GM23338 (cell line): Measurements from ENCODE around the gene IGSF6.

ENCODE experiments used
- CREB1 ChIP-seq: fragments of 250-450 bp; sonication (Bioruptor Pico); IDR thresholded peaks from 2 replicates; pipeline ENCODE4 v1.5.0; 2020; ENCODE audit warnings: low read depth, mild to moderate bottlenecking, moderate library complexity
- EZH2 ChIP-seq: fragments of 200-600 bp; sonication (generic); IDR thresholded peaks from one replicate; pipeline ENCODE4 v1.8.0; 2017; ENCODE audit warnings: antibody characterized with exemption, mild to moderate bottlenecking, low read depth; ENCODE audit not compliant: unreplicated experiment
- EZH2phosphoT487 ChIP-seq: fragments of 200-600 bp; sonication (generic); IDR thresholded peaks from one replicate; pipeline ENCODE4 v1.8.1; 2018; ENCODE audit warnings: antibody characterized with exemption; ENCODE audit not compliant: unreplicated experiment
- JUNB ChIP-seq: IDR thresholded peaks from one replicate; pipeline ENCODE4 v1.6.1; 2016; ENCODE audit warnings: antibody characterized with exemption; ENCODE audit not compliant: unreplicated experiment
- POLR2AphosphoS5 ChIP-seq: IDR thresholded peaks from 2 replicates; pipeline ENCODE4 v1.6.1; 2016; ENCODE audit warnings: antibody characterized with exemption, low read depth
- REST ChIP-seq: IDR thresholded peaks from one replicate; pipeline ENCODE4 v1.6.1; 2018; ENCODE audit warnings: antibody characterized with exemption; ENCODE audit not compliant: unreplicated experiment
- STAT1 ChIP-seq: IDR thresholded peaks from one replicate; pipeline ENCODE4 v1.6.1; 2016; ENCODE audit warnings: antibody characterized with exemption; ENCODE audit not compliant: unreplicated experiment
- TF ChIP-seq, protein P1 (sequence below), 2 experiments: fragments of 200-600 bp in 1 of 2; sonication (generic) in 1 of 2; conservative IDR thresholded peaks; 2 replicates each; pipeline versions ENCODE4 v1.5.1 to v1.6.1; 2016 to 2017; ENCODE audit warnings: antibody characterized with exemption in 2 of 2, low read depth in 2 of 2, mild to moderate bottlenecking in 2 of 2, moderate library complexity in 1 of 2

DNA sequence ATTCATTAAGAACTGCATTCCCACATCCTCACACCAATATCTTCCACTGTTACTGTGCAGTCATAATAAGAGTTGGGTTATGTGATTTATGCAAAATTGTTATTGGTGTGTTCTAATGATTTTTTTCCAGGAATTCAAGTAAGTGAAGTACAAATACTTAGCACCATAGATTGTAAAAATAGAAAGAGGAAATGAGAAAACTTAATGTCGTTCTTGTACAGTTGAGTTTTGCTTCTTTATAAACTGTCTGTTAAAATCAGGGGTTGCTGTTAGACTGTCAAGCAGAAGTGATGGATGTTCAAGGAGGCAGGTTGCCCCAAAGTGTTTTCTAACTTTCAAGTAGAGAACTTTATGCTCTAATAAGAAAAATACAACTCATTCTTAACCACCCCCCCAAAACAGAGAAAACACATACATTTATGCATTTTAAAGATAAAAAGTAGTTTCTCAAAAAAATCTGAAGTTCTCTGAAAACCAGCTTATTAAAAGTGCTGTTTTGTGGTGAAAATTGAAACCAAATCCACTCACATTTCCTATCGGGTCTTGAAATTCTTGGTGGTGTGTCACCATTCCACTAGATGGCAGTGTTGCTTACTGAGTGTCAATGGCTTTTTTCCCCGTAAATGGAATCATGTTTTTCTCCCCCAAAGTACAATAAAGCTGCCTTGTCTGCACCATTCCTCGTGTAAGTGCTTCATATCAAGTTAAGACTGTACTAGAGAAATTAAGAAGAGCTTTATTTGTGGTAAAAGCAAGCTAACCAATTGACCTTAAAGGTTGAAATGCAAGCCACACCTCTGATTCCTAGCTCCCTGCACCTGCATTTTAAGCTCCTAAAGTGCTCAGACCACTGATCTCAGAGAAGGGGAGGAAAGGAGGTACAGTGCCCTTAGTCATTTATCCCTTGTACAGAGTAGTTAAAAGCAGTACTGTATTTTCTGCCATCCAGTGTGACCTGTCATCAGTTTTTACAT lies 4.7 kb upstream of the IGSF6 start:
- TF ChIP-seq CREB1 (CRISPR knock-in tag): no peak
- TF ChIP-seq, protein P1, sequence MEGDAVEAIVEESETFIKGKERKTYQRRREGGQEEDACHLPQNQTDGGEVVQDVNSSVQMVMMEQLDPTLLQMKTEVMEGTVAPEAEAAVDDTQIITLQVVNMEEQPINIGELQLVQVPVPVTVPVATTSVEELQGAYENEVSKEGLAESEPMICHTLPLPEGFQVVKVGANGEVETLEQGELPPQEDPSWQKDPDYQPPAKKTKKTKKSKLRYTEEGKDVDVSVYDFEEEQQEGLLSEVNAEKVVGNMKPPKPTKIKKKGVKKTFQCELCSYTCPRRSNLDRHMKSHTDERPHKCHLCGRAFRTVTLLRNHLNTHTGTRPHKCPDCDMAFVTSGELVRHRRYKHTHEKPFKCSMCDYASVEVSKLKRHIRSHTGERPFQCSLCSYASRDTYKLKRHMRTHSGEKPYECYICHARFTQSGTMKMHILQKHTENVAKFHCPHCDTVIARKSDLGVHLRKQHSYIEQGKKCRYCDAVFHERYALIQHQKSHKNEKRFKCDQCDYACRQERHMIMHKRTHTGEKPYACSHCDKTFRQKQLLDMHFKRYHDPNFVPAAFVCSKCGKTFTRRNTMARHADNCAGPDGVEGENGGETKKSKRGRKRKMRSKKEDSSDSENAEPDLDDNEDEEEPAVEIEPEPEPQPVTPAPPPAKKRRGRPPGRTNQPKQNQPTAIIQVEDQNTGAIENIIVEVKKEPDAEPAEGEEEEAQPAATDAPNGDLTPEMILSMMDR (conservative IDR thresholded peaks at IDR 0.05; ENCODE audit: low read depth in 2 of 2): peak; percentile 87 to 92
- TF ChIP-seq REST: no peak
- TF ChIP-seq POLR2AphosphoS5: no peak
- TF ChIP-seq EZH2phosphoT487: no peak
- TF ChIP-seq JUNB: no peak
- TF ChIP-seq EZH2: no peak
- no peak for TF ChIP-seq STAT1
